HG02884 (cell line): Measurements from ENCODE around the gene MAFG.

Experiments
- ATAC-seq: cut with Tn5 transposase; IDR thresholded peaks from one replicate; pipeline ENCODE4 v1.9.1; 2021; ENCODE audit warnings: mild to moderate bottlenecking, moderate library complexity; ENCODE audit not compliant: unreplicated experiment

The MAFG gene

DNA sequence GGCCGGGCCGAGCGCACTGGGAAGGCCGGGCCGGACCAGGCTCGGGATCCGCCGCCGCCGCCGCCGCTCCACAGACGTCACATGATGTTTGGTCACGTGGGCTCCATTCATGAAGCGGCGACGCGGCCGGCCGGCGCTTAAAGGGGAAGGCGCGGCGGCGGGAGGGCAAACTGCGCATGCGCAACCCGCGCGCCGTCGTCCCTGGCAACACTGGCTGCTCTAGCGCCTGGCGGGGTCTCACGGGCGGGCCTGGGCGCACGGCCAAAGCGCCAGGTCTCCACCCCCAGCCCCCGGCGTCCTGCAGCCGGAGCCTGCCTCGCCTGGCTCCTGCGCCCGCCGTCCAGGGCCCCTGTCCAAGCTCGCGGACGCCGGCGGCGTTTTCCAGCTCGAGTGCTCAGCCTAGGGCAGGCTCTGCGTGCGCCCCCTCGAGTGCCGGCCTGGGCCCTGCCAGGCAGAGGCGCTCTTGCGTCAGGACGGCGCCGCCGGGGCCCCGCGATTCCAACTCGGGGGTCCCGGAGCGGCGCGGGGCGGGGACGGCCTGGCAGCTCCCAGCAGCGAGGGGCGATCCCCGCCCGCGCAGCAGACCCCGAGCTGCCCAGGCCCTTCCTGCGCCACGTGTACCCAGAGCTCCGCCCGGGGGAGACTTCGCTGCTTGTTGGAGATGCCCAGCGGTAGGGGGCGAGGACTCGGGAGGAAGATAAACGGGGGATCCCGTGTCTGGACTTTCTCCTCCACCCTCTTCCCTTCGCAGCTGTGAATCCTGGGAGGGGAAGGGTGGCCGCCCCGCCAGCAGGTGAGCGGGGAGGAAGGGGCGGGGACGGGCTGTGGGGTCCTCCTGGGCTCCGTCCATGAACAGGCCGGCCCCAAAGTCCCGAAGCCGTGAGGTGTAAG is at the start of gene MAFG:
Gene MAFG, minus strand, starts transcription at position 83 of the 891 bp plus-strand sequence. CDS start 4,550 bp downstream, outside the sequence.
- ATAC-seq, result peak; percentile 60

DNA sequence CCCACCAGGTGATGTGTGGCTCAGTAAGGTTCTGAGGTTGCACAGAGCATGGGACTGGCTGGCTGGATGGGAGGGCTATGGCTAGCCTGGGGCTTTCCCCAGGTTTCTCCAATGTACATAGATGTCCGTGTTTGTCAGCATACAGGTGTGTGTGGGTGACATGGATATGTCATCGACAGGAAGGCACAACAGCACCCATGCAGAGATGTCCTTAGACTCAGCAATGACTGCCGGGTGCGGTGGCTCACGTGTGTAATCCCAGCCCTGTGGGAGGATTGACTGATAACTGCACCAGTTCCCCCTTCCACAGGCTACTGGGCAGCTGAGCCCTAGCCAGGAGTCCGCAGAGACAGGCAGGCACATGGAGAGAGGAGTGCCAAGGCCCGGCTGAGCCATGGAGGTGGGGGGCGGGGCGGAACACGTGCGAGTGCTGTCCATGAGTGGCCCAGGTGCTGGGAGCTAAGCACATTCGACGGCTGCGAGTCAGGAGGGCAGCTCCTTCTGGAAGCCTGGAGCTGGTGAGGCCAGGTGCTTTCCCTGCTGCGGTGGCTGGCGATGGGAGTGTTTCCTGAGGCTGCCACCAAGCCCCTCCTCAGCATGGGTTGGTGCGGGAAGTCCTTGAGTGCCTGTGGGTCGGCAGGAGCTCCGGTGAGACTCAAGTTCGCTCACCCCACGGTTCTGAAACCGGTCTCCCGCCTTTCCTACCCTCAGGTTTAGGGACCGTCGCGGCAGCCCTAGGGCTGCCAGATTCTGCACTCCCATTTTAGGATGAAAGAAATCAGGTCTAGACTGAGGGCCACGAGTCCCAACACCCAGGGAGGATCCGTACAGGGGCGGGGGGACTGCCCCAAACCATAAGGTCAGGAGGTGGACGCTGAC is 49.0 kb upstream of the MAFG start:
- no peak for ATAC-seq

DNA sequence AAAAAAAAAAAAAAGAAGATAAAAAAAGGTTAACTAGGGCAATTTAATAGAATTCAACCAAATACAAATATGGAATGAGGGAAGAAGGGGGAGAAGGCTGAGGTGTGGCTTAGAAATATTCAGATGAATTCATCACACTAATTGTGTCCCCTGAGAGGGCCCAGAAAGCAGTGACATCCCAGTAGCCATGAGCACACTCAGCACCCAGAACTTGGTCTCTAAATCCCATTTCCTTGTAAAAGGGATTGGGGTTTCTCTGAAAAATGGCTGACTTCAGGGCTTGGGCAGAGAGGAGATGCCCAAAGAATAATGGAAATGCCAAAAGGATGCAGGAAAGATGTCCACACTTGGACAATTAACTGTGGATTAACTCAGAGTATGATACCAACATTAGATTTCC is 45.9 kb upstream of the MAFG start:
- no peak for ATAC-seq

DNA sequence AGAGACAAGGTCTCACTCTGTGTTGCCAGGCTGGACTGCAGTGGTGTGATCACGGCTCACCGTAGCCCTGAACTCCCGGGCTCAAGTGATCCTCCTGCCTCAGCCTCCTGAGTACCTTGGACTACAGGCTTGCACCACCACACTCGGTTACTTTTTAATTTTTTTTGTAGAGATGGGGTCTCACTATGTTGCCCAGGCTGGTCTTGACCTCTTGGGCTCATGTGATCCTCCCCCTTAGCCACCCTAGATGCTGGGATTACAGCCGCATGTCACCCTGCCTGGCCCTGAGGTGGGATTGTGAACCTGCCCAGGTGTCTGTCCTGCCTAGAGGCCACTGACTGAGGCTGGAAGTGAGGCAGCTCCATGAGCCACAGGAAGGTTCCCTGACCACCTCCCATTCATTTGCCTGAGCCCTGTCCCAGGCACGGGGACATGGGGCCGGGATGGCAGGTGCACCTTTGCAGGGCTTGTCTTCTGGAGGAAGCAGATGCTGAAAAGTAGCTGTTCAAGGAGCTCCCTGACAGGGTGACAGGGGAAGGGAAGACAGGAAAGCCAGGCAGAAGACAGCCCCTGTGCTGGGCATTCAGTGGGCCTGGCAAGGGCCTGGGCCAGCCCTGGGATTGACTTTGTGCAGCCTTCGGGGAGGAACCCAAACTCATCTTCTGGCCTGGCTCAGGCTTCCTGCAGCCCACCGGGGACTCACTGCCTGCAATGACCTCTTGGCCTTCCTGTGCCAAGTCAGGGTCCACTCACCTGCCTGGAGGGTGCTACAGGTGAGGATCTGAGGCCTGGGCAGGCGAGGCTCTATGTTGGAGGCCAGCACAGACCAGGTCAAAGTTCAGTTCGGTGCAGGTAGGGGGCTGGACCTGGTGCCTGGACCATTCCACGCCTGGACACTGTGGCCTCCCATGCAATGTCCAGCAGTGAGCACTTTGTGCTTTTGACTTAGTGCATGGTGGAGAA is 41.6 kb upstream of the MAFG start:
- ATAC-seq, result no peak

DNA sequence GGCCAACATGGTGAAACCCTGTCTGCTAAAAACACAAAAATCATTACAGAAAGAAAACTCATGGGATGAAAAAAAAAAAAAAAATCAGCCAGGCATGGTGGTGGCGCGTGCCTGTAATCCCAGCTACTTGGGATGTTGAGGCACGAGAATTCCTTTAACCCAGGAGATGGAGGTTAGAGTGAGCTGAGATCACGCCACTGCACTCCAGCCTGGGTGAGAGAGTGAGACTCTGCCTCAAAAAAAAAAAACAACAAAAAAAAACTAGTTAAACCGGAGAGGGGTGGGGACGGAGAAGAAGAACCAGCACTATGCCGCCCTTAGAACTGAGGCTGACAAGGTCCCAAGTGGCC is 40.8 kb upstream of the MAFG start:
- no peak for ATAC-seq

DNA sequence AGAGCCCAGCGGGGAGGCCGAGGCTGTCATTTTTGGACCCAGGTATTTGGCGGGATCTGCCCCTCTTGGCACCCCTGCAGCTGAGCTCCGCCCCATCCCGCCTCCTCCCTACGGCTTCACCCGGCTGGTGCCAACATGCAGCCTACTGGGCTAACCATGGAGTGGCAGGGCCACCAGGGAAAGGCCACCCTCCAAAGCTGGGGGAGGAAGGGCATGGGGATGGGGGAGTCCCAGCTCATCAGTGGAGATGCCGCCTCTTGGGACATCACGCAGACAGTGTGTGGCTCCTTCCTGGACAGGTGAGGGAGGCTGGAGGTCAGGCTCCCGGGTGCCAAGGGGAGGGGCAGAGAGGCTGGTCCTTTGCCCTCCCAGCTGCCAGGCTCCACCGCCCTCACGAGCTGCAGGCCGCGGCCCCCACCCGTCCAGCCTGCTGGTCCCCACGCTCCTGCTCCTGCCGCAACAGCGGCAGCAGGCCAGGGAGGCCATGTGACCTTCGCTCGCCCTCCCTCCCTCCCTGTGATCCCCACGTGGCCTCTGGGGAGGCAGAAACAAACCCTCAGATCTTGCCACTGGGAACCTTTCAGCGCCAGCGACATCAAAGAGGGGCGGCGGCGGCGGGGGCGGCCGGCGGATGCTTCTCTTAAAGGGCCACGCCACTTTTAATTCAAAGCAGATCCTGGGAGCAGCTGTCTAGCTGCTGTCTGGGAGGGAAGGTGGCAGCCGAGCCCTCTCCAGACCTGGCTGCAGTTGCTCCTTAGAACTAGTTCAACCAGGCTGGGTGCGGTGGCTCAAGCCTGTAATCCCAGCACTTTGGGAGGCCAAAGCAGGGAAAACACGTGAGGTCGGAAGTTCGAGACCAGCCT is 40.2 kb upstream of the MAFG start:
- no peak for ATAC-seq

DNA sequence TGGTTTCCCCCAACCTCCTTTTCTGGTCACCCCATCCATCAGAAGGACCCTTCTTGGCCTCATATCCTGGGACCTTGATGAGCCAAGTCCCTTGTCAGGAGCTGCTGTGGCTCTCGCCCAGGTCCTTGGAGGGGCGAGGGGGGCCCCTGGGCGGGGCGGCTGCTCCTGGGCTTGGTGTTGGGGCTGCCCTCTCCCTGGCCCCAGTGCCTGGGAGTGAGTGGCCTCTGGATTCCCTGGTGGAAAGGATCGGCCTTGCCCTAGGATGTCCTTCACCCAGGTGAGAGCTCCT is 39.7 kb upstream of the MAFG start:
- no peak for ATAC-seq

DNA sequence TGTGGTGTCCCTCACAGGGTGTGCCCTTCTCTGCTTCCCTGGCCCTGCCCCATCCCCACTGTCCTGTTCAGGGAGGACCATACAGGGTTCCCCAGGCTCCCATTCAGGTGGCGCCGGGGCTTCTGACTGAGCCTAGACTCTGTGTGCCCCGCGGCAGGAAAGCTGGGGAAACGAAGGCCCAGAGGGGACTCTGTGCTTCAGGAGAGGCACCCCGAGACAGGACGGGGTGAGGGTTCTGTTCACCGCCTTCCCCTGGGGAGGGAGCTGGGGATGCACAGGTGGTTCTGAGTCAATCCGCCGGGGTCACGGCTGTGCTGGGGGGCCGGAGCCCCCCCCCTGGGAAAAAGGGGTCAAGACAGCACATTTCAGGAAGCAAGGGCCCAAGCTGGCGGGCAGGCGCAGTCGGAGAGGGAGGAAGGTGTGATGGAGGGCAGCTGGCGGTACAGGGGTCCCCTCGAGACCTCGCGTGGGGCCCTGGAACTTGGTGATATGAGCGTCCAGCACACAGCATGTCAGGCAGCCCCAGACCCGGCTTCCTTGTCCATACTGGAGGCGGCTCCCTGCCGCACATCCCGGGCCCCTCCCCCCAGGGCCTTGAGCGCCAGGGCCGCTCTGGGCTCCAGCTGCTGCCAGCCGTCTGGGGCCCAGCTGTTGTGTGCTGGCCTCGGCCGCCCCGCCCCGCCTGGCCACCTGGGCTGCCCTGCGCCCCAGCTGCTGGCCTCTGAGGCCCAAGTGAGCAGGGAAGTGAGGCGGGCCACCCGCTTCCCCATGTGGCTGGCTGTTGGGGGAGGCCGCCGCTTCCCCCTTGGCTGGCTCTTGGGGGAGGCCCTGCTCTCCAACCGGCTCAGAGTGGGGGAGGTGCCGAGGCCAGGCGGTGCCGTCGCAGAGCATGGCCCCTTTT is 39.1 kb upstream of the MAFG start:
- no peak for ATAC-seq

DNA sequence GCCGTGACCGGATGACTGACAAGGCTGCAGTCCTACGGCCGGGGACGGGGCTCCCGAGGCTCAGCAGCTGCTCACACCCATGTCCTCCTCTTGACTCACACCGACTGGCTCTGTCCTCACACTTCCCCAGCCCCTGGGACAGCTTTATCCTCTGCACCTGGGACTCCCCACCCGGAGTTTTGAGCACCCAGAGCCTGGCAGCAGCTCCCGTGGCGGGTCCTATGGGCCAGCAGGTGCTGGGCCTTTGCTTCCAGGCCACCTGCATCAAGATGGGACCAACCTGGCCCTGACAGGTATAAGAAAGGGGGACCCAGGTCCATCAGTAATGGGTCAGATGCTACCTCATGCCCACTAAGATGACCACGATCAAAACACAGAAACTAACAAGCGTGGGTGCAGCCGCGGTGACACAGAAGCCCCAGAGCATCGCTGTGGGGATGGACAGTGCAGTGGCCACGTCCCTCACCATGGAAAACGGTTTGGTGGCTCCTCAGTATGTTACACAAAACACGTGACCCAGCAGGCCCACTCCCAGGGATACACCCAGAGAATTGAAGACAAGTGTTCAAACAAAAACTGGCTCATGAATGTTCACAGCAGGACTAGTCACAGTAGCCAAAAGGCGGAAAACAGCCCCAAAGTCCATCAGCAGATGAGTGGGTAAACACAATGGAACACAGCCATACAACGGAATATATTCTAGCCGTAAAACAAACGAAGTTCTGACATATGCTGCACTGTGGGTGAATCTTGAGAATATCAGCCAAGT is 36.7 kb upstream of the MAFG start:
- ATAC-seq, result no peak

DNA sequence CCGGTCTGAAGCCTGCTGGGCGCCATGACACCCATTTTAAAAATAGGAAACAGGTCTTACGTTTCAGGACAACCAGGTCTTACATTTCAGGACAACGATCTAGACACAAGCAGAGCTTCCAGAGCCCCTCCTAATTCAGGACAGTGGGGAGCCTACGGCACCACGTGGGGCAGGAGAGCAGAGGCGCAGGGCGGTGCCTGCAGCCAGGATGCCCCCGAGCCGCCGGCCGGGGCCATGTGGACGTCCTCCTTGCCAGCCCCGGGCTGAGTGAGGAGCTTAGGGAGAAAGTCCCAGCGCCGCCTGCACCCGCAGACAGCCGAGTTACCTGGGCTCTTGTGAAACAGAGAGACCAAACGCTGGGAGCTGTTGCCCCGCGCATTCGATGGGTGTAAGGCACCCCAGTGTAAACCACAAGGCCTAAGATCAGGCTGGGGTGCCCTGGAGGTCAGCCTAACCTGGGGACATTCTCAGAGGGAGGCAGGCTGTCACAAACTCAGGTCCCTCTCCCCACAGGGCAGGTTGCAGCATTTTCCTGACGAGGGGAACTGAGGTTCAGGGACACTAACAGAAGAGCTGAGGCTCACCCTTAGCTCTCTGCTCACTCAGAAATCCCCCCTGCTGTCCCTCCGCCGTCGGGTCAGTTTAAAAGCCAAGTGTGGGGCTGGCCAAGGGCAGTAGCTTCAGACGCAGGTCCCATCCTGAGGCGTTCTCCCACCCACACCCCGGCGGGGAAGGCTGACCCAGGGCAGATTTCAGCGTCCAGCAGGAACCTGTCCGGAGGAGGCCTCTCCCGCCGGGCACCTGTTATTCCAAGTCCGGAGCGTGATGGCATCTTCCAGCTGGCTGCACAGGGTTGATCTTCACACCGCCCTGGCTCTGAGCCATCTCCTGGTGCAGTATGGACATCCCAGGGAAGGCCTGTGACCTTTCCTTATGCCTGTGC is 35.2 kb upstream of the MAFG start:
- no peak for ATAC-seq

DNA sequence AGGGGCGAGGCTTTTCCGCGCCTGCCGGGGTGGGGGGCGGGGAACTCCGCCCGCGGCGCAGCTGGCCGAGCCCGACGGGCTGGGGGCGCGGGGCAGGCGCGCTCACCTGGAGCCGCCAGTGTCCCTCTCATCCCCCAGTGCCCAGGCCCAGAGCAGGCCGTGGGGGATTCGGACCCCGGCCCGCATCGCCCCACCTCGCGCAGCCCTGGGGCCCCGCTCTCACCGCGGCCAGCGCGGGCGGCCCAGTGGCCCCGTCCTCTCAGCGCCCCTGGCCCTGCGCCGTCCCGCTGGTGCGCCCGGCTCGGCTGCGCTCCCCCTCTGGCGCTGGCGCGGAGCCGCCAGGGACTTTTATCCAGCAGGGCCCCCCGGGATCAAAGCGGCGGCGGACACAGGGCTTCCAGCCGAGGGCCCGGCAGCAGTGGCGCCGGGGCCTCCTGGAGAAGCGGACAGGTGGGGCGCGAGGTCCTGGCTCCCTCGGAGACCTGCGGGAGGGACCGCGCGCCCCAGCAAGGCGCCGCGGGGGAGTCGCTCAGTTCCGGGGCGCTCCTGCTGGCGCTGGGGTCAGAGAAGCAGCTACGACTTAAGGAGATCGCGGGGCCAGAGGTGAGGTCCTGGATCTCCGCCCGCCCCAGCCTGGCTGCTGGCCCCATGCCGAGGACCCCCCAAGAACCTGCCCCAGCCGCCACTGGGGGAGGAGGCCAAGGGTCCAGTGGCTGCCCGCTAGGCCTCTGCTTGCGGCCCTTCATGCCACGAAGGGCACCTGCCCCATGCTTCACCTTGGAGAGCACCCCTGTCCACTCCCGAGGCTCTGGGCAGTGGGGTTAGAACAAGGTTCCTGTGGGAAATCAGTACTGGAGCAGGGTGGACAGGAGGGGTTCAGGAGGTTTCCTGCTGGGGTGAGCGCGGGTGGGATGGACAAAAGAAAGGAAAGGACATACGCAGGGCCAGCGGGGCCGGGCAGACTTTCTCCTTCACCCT is 34.3 kb upstream of the MAFG start:
- no peak for ATAC-seq

DNA sequence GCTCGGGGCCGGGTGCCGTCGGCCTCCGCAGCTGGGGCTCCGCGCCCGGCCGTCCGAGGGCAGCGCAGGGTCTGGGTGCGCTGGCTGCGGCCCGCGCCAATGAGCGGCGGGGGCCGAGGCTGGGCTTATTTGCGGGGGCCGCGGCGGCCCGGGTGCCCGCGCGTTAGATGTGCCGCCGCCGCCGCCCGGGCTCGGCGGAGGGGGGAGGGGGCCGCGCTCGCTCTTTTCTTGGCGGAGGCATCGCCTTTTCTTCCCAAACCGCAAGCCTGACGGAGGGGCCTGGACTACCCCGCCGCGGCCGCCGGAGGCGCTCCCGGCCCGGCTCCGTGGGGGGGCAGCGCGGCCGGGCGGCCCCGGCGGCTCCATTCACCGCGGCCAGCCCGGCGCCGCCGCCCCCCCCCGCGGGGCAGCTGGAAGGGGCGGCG is 33.6 kb upstream of the MAFG start, which contains the start of gene NOTUM:
Gene NOTUM, minus strand, starts transcription at position 101 of the 425 bp plus-strand sequence. CDS start 278 bp downstream, outside the sequence.
- ATAC-seq, result no peak

DNA sequence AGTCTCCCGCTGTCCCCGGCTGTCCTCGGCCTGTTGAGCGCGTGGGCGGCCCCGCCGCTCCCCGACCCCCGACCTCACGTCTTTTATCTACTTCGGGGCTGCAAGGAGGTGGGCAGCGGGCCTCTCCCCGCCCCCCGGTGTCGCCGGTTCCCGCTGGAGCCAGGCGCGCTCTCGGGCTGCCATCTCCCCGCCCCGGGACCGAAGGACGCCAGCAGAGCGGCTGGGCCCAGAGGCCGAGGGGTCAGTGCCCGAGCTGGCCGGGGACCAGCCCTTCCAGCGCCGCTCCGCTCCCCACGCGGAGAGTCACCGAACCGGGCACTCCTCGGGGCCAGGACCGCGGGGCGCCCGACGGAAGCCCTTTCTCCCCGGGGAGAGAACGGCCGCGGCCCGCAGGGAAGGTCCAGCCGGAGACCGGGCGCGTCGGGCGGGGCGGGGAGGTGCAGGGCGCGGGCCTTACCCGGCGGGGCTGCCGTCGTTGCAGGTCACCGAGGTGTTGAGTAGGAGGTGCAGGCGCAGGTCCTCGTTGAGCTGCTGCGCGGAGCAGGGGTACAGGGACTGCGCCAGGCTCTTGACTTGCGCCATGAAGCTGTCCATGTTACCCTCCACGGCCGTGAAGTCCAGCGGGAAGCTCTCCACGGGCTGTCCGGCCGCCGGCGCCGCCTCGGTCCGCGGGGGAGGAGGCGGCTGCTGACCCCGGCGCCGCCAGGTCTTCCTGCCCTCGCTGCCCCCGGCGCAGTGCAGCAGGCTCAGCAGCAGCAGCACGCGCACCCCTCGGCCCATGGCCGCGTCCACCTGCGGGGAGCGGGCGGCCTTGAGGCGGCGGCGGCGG is 32.8 kb upstream of the MAFG start:
- no peak for ATAC-seq

DNA sequence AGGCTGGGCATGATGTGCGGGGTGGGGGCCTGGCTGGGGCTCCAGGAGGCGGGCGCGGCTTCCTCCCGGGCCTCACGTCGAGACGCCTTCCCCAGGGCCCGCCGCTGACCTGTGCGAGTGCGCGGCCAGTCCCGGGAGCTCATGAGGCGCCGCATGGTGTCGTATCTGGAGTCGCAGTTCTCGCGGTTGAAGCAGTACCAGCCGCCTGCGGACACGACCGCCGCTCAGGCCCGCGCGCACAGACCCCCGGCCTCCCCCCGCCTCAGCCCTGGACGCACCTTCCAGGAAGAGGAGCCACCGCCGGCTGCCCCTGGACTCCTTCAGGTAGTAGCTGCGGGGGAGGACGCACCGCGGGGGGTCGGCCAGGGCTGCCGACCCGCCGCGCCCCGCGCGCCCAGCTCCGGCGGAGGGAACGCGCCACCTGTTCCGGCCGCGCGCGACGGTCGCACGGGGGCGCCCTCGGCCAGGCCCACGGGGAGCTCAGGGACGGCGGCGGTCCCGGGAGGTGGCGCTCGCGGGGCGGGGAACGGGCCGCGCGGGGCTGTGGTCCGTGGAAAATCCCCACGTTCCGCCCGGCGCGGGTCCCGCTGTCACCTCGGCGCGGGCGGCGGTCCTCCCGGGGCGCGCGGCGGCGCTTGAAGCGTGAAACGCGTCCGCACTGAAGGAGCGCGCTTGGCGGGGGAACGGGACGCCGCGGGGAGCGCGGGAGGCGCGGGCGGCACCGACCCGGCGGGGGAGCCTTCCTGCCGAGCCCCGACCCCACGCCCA is 32.0 kb upstream of the MAFG start:
- no peak for ATAC-seq
